Measurements from ENCODE around the gene CACYBP. TPM values are rescaled to one million over a fixed set of nuclear protein-coding genes. Genes with fewer than 3 reads are reported as not detected.

CACYBP gene
- polyA plus RNA-seq, 3 donors, result 42.8 to 106 (median 70.1) TPM

DNA sequence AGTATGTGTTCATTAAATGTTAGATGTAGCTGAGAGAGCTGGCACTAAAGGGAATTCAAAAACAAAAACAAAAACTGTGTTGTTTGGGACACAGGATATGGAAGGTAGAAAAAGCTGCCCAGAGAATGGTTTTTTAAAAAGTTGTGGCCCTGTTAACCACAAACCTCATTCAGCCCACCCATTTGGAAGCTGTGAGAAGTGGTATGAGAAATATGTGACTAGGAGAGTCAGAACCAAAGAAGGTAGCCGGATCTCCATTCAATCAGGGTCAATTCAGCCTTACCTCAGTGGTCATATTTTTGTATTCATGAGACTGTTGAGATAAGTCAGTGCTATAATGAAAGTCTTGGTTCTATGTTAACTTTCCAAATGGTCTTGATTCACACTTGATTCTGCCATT, 29.8 kb upstream of the CACYBP start:
- no peak overlapping the region for H3K27ac ChIP-seq (ENCODE audit: low read depth, low read length)
- WGBS, 3 donors, result 96 to 100% (median 96%) methylated on average over 1 of the region's 1 CpG

DNA sequence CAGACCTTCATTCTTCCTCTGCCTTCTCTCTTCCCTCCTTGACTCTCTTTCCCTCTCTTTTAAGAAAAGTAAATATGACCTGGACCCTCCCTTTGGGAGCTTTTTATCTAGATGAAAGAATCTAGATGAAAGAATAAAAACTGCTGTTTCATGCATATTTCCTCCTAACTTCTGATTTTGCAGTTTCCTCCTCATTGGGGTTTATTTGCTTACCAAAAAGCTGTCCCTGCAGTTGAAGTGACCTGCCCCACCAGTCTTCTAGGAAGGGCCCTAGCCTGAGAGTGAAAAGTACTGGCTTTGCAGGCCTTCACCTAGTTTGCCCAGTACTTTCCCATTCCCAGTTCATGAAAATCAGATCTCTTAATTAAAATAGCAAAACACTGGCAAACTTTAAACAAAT, 28.3 kb upstream of the CACYBP start:
- H3K27ac ChIP-seq (ENCODE audit: low read depth, low read length), result no peak overlapping the region

DNA sequence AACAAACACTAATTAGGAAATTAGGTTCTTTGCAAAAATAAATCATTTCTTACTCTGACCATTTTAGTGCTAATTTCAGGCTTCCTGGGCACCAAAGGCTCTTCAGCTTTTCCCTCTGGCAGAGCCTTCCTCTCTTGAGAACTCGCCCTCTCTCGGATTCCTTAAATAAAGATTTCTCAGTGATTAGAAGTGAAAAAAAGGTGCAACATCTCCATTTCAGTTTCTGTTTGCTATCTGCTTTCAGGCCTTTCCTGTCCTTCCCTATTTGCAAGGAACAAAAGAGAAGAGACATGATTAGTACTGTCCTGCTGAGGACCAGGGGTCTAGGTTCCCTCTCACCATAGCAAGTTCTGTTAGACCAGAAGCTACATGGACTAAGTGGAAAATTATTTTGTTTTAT, 27.8 kb upstream of the CACYBP start:
- H3K27ac ChIP-seq (ENCODE audit: low read depth, low read length), result no peak overlapping the region

DNA sequence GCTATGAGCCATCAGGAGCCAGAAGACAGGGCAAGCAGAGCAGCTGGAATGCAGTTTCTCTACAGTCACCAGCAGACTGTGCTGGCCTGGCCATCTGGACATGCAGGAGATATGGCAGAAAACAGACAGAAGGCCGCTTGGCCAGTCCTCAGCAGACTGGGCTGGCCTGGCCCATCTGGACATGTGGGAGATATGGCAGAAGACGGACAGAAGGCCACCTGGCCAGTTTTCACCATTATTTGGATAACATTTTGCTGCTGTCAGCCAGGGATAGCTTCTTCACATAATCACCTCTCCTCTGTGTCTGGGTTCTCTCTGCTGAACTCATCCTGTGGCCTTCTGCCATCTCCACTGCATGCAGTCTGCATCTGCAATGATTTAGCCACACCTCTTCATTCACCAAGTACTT, 25.0 kb upstream of the CACYBP start:
- H3K27ac ChIP-seq (ENCODE audit: low read depth, low read length), result no peak overlapping the region
- WGBS, 3 donors, result 48 to 82% (median 77%) methylated on average over 2 of the region's 2 CpGs

More for the DNA sequence above, 27.8 kb upstream of the CACYBP start:
- 66 to 93% (median 70%) methylated on average over 2 of the region's 2 CpGs for WGBS, 3 donors

GRCh38 chr1:174975764-174976163, 24.0 kb upstream of the CACYBP start:
- H3K27ac ChIP-seq (ENCODE audit: low read depth, low read length), result no peak overlapping the region
- WGBS, 3 donors, result 64 to 78% (median 73%) methylated on average over 1 of the region's 1 CpG

DNA sequence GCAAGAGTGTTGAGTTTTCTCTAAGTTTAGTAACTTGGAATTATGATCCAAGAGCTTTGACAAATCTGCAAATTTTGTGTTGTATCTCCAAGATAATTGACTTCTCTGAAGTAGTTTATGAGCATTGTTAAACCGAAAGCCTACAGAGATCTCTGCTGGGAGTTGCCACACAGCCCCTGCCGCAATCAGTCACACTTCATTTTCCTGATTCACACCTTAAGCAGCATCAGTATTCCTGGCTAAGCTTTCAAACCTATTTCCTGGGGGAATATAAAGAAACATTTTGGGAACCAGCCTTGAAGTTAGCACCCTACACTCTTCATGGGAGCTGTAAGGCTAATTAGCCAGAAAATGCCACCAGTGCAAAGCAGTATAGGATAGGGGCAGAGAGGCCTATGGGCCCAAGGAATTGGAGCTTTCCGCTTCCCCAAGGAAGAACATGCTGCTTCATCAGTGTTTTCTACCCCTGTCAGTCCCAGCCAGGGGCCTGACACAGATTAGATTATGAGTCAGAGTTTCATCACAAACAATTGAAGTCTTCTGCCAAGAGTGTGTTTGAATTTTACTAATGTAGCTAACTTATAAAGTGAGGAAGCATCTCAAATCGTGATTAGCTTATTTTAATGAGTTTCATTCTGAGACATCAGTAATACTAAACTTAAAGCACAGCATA, 23.2 kb upstream of the CACYBP start:
- H3K27ac ChIP-seq (ENCODE audit: low read depth, low read length), result no peak overlapping the region
- WGBS, 3 donors, result 70 to 85% (median 72%) methylated on average over 4 of the region's 4 CpGs

DNA sequence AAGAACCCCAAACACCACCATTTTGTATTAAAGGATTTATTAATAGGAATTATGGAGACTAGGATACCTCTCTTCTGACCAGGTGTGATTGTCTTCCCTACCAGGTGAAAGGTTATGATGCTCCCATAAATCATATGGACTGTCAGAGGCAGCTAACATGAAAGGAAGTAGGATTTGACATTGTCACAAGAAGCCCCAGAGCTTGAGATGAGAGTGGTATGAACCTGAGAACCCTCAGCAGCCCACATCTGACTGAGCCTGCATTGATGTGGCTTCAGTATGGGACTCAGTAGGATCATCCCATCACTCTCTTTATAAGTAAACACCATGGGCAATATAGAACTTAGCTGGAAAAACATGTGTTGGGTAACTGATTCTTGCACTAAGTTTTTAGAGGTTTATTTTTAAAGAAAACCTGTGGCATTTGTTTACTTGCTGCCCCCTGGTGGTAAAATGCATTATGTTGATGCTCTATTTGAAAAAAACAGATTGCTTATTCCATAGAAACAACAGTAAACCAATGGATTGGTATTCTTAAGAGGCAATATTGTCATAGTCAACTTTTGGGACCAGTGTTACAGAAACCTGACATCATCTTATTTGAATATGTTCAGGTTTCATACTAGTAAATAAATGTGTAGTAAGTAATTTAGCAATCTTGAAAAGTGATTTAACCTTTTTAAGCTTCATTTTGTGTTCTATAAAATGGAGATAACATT, 16.6 kb upstream of the CACYBP start:
- H3K27ac ChIP-seq (ENCODE audit: low read depth, low read length), result no peak overlapping the region

DNA sequence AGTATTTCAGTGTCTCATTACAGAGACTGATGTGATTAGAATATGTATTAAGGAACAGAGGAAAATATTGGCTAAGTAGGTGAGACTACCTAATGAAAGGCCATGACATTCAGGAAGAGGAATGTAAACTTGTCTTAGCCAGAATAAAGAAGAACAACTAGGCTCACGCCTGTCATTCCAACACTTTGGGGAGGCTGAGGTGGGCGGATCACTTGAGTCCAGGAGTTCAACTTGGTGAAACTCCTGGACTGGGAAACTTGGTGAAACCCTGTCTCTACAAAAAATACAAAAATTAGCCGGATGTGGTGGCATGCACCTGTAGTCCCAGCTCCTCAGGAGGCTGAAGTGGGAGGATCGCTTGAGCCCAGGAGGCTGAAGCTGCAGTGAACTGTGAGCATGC, 14.8 kb upstream of the CACYBP start:
- 96 to 98% (median 97%) methylated on average over 4 of the region's 4 CpGs for WGBS, 3 donors
- H3K27ac ChIP-seq (ENCODE audit: low read depth, low read length), result no peak overlapping the region

DNA sequence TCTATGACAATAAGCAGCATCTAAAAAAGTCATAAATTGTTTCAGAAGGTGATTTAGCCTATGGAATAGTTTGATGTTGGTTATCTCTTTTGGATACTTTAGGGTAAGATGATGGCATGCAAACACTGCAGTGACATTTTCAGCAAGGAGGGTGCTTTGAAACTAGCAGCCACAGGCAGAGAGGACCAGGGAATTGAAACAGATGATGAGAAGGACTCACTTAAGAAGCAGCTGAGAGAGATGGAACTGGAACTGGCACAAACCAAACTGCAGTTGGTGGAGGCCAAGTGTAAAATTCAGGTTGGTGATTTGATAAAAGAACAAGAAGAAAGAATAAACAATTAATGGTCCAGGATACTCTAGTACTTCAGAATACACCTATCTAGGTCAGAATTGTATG, 11.2 kb upstream of the CACYBP start:
- H3K27ac ChIP-seq (ENCODE audit: low read depth, low read length), result no peak overlapping the region

GRCh38 chr1:174988986-174989385, 10.8 kb upstream of the CACYBP start:
- no peak overlapping the region for H3K27ac ChIP-seq (ENCODE audit: low read depth, low read length)
- WGBS, 3 donors, result 77 to 92% (median 90%) methylated on average over 3 of the region's 3 CpGs

- 52 to 65% (median 61%) methylated on average over 5 of the region's 5 CpGs for WGBS, 3 donors
Measured at GRCh38 chr1:174989536-174990220, 10.1 kb upstream of the CACYBP start.

GRCh38 chr1:174990382-174990999, 9.3 kb upstream of the CACYBP start:
- 7 to 17% (median 10%) methylated on average over 6 of the region's 6 CpGs for WGBS, 3 donors

More at GRCh38 chr1:174989536-174990220, 10.1 kb upstream of the CACYBP start:
- no peak overlapping the region for H3K27ac ChIP-seq (ENCODE audit: low read depth, low read length)

DNA sequence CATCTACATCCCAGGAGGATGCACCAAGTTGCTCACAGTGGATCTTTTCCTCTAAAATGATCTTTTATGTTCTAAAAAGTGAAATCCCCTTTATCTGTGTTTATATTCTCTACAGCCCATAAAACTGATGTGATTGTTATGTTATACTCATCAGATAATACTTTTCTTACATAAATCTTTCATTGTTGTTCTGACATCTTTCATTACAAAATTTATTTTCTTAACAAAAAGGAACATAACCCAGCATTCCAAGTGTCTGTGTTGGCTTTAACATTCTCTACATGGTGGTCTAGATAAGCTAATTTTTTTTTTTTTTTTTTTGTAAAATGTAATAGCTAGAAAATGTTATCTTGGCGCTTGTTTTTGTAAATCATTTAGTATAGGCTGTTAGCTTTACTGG, 8.3 kb upstream of the CACYBP start:
- no peak overlapping the region for H3K27ac ChIP-seq (ENCODE audit: low read depth, low read length)
- WGBS, 3 donors, result 95 to 97% (median 96%) methylated on average over 1 of the region's 1 CpG

More at GRCh38 chr1:174990382-174990999, 9.3 kb upstream of the CACYBP start:
- no peak overlapping the region for H3K27ac ChIP-seq (ENCODE audit: low read depth, low read length)

GRCh38 chr1:174995121-174995520, 4.6 kb upstream of the CACYBP start:
- 64 to 83% (median 71%) methylated on average over 3 of the region's 3 CpGs for WGBS, 3 donors
- H3K27ac ChIP-seq (ENCODE audit: low read depth, low read length), result no peak overlapping the region

DNA sequence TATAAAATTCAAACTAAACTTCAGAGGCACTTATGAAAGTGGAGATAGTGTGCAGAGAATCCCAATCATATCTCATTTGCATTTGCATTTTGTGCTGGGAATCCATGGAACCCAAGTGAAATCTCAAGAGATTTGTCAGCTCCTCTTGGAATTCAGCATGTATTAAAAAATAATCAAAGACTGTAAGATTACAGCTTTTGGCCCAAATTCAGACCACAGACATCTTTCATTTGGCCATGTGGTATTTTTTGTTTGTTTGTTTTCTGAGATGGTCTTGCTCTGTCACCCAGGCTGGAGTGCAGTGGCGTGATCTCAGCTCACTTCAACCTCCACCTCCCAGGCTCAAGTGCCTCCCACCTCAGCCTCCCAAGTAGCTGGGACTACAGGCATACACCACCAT, 3.8 kb upstream of the CACYBP start:
- H3K27ac ChIP-seq (ENCODE audit: low read depth, low read length), result no peak overlapping the region
- WGBS, 3 donors, result 88 to 89% (median 89%) methylated on average over 1 of the region's 1 CpG

- H3K27ac ChIP-seq (ENCODE audit: low read depth, low read length), result no peak overlapping the region
- WGBS, 3 donors, result 19 to 39% (median 33%) methylated on average over 1 of the region's 1 CpG
Measured at GRCh38 chr1:174996476-174996875, 3.3 kb upstream of the CACYBP start.

DNA sequence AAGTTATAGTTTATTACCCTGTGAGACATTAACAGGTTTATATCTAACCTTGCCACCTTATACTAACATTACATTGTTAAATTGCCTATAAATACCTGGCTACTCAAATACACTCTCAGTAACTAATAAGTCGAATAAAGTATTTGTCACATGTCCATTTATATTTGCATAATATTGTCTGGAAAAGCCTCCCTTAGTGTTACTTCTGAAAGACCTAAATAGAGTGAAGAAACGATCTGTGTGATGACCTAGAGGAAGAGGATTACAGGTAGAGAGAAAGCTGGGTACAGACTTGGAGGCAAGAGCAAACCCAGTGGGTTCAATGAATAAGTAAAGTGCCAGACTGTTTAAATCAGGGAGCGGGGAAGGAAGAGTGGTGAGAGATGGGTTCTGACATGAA, 2.7 kb upstream of the CACYBP start:
- 72 to 92% (median 84%) methylated on average over 3 of the region's 3 CpGs for WGBS, 3 donors
- no peak overlapping the region for H3K27ac ChIP-seq (ENCODE audit: low read depth, low read length)

DNA sequence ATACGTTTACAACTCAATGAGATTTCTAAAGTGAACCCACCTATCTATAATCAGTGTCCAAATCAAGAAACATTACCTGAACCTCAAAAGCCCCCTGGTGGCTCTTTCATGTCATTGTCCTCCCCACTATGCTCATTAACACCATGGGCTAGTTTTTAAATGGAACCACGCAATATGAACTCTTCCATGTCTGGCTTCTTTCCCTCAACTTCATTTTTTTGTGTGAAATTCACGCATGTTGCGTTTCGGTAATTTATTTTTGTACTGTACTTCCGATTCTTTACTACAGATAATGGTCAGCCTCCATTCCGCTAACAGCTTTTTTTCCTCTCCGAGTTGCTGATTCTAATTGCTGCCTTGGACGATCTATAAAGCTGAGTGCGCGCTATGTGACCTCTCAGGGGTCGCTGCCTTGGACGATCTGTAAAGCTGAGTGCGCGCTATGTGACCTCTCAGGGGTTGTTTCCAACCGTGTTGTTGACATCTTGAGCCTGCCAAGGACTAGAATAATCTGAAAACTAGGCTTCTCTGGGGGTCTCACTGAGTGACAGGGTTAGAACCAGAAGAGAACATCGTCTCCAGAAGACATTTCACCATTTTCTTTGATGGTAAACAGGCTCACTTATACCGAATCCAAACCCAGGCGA, 1.1 kb upstream of the CACYBP start:
- H3K27ac ChIP-seq (ENCODE audit: low read depth, low read length), result peak overlapping the region; percentile 94
- 5 to 13% (median 13%) methylated on average over 19 of the region's 19 CpGs for WGBS, 3 donors

All from adipose tissue (tissue), 3 donors.